ENCODE data around the gene LPIN2. TPM values are rescaled to one million over a fixed set of nuclear protein-coding genes. Genes with fewer than 3 reads are reported as not detected.

The LPIN2 gene
- total RNA-seq, 1 experiment from 2014 or later: 15.7 TPM

DNA sequence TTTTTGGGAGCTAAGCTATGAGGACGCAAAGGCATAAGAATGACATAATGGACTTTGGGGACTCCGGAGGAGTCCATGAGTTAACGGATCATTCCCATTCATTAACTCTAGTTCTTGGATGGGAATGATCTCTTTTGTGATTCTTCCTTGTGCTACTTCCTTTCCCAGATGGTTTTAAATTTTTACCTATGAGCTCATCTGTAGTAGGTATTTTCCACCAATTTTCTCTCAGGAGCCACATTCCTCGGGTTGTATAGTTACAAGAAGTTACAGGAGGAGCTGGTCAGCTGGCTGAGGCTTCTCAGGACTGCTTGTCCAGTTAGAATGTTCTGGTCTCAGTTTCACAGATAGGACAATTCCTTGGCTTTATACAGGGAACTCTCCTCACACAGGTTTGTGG, 42.9 kb upstream of the LPIN2 start:
- TF ChIP-seq, protein P1, sequence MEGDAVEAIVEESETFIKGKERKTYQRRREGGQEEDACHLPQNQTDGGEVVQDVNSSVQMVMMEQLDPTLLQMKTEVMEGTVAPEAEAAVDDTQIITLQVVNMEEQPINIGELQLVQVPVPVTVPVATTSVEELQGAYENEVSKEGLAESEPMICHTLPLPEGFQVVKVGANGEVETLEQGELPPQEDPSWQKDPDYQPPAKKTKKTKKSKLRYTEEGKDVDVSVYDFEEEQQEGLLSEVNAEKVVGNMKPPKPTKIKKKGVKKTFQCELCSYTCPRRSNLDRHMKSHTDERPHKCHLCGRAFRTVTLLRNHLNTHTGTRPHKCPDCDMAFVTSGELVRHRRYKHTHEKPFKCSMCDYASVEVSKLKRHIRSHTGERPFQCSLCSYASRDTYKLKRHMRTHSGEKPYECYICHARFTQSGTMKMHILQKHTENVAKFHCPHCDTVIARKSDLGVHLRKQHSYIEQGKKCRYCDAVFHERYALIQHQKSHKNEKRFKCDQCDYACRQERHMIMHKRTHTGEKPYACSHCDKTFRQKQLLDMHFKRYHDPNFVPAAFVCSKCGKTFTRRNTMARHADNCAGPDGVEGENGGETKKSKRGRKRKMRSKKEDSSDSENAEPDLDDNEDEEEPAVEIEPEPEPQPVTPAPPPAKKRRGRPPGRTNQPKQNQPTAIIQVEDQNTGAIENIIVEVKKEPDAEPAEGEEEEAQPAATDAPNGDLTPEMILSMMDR (IDR thresholded peaks at IDR 0.05; ENCODE audit: unreplicated experiment): no peak
- intact Hi-C loops (cut with micrococcal nuclease; ENCODE audit: unreplicated experiment): loop anchor here (10.0 kb wide), 1 partner anchor 189 kb away; the partner anchor contains the start of gene MYL12A
- Mint-ChIP-seq H3K27me3 (ENCODE audit: unreplicated experiment) (no peaks in the 10 kb centered on the region), H3K27ac (ENCODE audit: unreplicated experiment) (no peak overlapping the region), H3K9me3 (ENCODE audit: low read depth, unreplicated experiment) (peaks cover 12% of the 10 kb centered on the region), H3K36me3 (ENCODE audit: insufficient read depth, unreplicated experiment) (peaks cover 40% of the 10 kb centered on the region), H3K4me3 (ENCODE audit: low read depth, unreplicated experiment) (no peak overlapping the region), H3K4me1 (ENCODE audit: low read depth, unreplicated experiment) (peaks cover 48% of the 10 kb centered on the region)
- no peak for DNase-seq
- CTCF ChIA-PET: interaction anchor here (1.1 kb wide), 1 partner anchor 71 kb away, joined by 4 read pairs; no protein-coding TSS in a partner anchor
- no TSS peak for BruUV-seq (replicated peaks)

DNA sequence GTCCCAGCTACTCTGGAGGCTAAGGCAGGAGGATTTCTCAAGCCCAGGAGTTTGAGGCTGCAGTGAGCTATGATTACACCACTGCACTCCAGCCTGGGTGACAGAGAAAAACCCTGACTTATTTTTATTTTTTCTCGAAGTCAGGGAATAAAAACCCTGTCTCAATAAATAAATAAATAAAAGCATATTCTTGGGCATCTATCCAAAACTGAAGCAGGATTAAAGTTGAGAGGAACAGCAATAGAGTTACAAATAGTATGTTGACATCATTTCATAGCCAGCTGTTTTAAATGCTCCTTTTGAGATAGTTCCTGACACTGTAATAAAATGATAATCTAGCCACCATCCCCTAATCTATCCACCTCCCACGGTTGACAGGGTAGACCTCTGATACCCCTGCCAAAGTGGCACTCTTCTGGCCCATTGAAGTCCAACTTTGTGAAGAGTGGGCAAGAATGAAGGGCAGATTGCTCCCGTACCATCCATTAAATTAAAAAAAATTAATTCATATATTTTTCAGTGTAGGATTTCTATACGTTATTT, 42.3 kb upstream of the LPIN2 start:
- H3K27ac Mint-ChIP-seq (ENCODE audit: unreplicated experiment): peak overlapping the region; percentile 90
- DNase-seq: no peak
- CTCF ChIA-PET: interaction anchor here (1.1 kb wide), 1 partner anchor 70 kb away, joined by 4 read pairs; no protein-coding TSS in a partner anchor
- intact Hi-C loops (cut with micrococcal nuclease; ENCODE audit: unreplicated experiment): loop anchor here (10.0 kb wide), 1 partner anchor 190 kb away; the partner anchor contains the start of gene MYL12A
- H3K4me1 Mint-ChIP-seq (ENCODE audit: low read depth, unreplicated experiment): peaks cover 48% of the 10 kb centered on the region
- H3K4me3 Mint-ChIP-seq (ENCODE audit: low read depth, unreplicated experiment): no peak overlapping the region
- no peaks in the 10 kb centered on the region for H3K27me3 Mint-ChIP-seq (ENCODE audit: unreplicated experiment)
- BruUV-seq (replicated peaks): no TSS peak
- TF ChIP-seq, protein P1 (IDR thresholded peaks at IDR 0.05; ENCODE audit: unreplicated experiment): no peak
- peaks cover 40% of the 10 kb centered on the region for H3K36me3 Mint-ChIP-seq (ENCODE audit: insufficient read depth, unreplicated experiment)
- peaks cover 12% of the 10 kb centered on the region for H3K9me3 Mint-ChIP-seq (ENCODE audit: low read depth, unreplicated experiment)

DNA sequence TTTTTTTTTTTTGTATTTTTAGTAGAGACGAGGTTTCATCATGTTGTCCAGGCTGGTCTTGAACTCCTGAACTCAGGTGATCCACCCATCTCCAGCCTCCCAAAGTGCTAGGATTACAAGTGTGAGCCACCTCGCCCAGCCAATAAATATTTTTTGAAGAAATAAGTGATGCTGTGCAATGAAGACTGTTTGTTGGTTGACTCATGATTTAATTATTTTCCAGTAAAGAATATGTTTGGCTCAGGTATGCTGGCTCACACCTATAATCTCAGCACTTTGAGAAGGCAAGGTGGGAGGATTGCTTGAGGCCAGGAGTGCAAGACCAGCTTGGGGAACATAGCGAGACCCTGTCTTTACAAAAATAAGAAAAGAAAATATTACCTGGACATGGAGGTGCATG, 41.8 kb upstream of the LPIN2 start:
- H3K36me3 Mint-ChIP-seq (ENCODE audit: insufficient read depth, unreplicated experiment): peaks cover 40% of the 10 kb centered on the region
- peaks cover 48% of the 10 kb centered on the region for H3K4me1 Mint-ChIP-seq (ENCODE audit: low read depth, unreplicated experiment)
- H3K27ac Mint-ChIP-seq (ENCODE audit: unreplicated experiment): peak overlapping the region; percentile 90
- TF ChIP-seq, protein P1 (IDR thresholded peaks at IDR 0.05; ENCODE audit: unreplicated experiment): no peak
- intact Hi-C loops (cut with micrococcal nuclease; ENCODE audit: unreplicated experiment): loop anchor here (10.0 kb wide), 1 partner anchor 190 kb away; the partner anchor contains the start of gene MYL12A
- H3K9me3 Mint-ChIP-seq (ENCODE audit: low read depth, unreplicated experiment): peaks cover 12% of the 10 kb centered on the region
- DNase-seq: peak; percentile 16
- no peak overlapping the region for H3K4me3 Mint-ChIP-seq (ENCODE audit: low read depth, unreplicated experiment)
- BruUV-seq (replicated peaks): no TSS peak
- H3K27me3 Mint-ChIP-seq (ENCODE audit: unreplicated experiment): no peaks in the 10 kb centered on the region
- CTCF ChIA-PET: interaction anchor here (0.8 kb wide), 1 partner anchor 183 kb away, joined by 3 read pairs; no protein-coding TSS in a partner anchor

DNA sequence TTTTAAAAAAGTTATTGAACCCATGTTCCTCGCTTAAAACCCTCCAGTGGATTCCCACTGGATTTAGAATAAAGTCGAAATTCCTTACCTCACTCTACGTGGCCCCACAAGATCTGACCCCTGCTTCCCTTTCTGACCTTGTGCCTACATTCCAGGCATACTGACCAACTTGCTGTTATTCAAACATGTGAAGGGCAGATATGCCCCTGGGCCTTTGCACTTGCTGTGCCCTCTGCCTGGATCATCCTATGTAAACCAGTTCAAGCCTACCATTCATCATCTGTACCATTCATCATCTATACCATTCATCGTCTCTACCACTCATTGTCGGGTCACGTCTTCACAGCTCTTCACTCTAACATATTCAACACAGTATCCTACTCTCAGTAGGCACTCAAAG, 41.3 kb upstream of the LPIN2 start:
- intact Hi-C loops (cut with micrococcal nuclease; ENCODE audit: unreplicated experiment): loop anchor here (10.0 kb wide), 1 partner anchor 191 kb away; the partner anchor contains the start of gene MYL12A
- DNase-seq: no peak
- TF ChIP-seq, protein P1 (IDR thresholded peaks at IDR 0.05; ENCODE audit: unreplicated experiment): no peak
- Mint-ChIP-seq H3K9me3 (ENCODE audit: low read depth, unreplicated experiment) (peaks cover 12% of the 10 kb centered on the region), H3K27me3 (ENCODE audit: unreplicated experiment) (no peaks in the 10 kb centered on the region), H3K4me1 (ENCODE audit: low read depth, unreplicated experiment) (peaks cover 48% of the 10 kb centered on the region), H3K36me3 (ENCODE audit: insufficient read depth, unreplicated experiment) (peaks cover 40% of the 10 kb centered on the region), H3K4me3 (ENCODE audit: low read depth, unreplicated experiment) (no peak overlapping the region), H3K27ac (ENCODE audit: unreplicated experiment) (peak overlapping the region; percentile 90)
- BruUV-seq (replicated peaks): no TSS peak
- CTCF ChIA-PET: interaction anchor here (0.8 kb wide), 1 partner anchor 183 kb away, joined by 3 read pairs; no protein-coding TSS in a partner anchor
